ENCODE data around the gene DPEP2NB. TPM values are rescaled to one million over a fixed set of nuclear protein-coding genes. Genes with fewer than 3 reads are reported as not detected.
"Not testable (repeated sequence)": the region's sequence is repeated elsewhere in the genome, so short reads cannot be mapped to it uniquely, and the experiment has no call there.

DPEP2NB gene
- total RNA-seq, 2 experiments from 2014 or later = not detected

DNA sequence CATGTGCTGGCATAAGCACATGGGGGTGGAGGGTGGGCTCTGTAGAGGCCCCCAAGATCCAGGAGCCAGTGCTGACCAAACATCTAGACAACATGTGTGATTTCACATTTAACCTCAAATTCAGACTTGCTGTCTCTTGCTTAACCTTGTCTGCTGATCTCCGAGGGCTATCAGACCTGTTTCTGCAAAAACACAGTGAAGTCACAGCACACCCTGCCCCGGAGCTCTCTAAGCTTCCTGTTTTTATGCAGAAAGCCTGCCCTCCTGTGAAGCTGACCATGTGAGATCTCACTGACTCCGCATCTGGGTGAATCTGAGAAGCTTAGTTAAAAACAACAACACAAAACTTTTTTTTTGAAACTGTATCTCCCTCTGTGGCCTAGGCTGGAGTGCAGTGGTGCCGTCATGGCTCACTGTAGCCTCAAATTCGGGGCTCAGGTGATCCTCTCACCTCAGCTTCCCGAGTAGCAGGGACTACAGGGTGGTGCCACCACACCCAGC lies 9.9 kb downstream of the DPEP2NB start:
- Mint-ChIP-seq H3K27me3 (no peaks in the 10 kb centered on the region), H3K4me1 (ENCODE audit: low read depth) (peaks cover 24% of the 10 kb centered on the region), H3K9me3 (no peaks in the 10 kb centered on the region), H3K4me3 (no peak overlapping the region), H3K36me3 (ENCODE audit: low read depth) (no peaks in the 10 kb centered on the region), H3K27ac (peak overlapping the region; percentile 95)
- CTCF ChIA-PET = interaction anchor here (0.7 to 2.7 kb wide), 3 partner anchors 12 to 224 kb away, joined by 3 to 16 read pairs (median 6); no protein-coding TSS in a partner anchor
- TF ChIP-seq, protein P1, sequence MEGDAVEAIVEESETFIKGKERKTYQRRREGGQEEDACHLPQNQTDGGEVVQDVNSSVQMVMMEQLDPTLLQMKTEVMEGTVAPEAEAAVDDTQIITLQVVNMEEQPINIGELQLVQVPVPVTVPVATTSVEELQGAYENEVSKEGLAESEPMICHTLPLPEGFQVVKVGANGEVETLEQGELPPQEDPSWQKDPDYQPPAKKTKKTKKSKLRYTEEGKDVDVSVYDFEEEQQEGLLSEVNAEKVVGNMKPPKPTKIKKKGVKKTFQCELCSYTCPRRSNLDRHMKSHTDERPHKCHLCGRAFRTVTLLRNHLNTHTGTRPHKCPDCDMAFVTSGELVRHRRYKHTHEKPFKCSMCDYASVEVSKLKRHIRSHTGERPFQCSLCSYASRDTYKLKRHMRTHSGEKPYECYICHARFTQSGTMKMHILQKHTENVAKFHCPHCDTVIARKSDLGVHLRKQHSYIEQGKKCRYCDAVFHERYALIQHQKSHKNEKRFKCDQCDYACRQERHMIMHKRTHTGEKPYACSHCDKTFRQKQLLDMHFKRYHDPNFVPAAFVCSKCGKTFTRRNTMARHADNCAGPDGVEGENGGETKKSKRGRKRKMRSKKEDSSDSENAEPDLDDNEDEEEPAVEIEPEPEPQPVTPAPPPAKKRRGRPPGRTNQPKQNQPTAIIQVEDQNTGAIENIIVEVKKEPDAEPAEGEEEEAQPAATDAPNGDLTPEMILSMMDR (IDR thresholded peaks at IDR 0.05) = no peak
- ATAC-seq (peak; percentile 77), DNase-seq (peak; percentile 44)
- intact Hi-C loops (cut with micrococcal nuclease) = no loop called here
- POLR2A ChIA-PET = interaction anchor here (0.6 to 3.1 kb wide), 5 partner anchors 10 to 74 kb away, joined by 3 to 23 read pairs (median 3); partner anchors contain the start of genes DDX28 and DUS2

DNA sequence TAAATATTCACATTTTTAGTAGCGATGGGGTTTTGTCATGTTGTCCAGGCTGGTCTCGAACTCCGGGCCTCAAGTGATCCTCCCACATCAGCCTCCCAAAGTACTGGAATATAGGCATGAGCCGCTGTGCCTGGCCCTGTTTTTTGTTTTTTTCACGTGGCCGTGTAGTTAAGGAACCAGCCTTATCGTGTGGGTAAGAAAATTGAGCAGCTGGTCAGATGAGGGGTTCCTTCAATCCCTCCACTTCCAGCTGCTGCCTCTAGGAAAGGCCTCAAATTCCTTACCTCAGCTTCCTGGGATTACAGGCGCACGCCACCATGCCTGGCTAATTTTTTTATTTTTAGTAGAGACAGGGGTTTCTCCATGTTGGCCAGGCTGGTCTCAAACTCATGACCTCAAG lies 10.5 kb downstream of the DPEP2NB start:
- H3K4me1 Mint-ChIP-seq (ENCODE audit: low read depth) = peaks cover 29% of the 10 kb centered on the region
- H3K27ac Mint-ChIP-seq = peak overlapping the region; percentile 95
- ChIA-PET POLR2A (interaction anchor here (0.9 to 3.1 kb wide), 4 partner anchors 8 to 17 kb away, joined by 3 to 23 read pairs (median 5); partner anchors contain the start of genes DDX28 and DUS2), CTCF (interaction anchor here (0.7 to 2.7 kb wide), 5 partner anchors 11 to 225 kb away, joined by 3 to 16 read pairs (median 6); no protein-coding TSS in a partner anchor)
- no peak overlapping the region for H3K4me3 Mint-ChIP-seq
- no peaks in the 10 kb centered on the region for H3K27me3 Mint-ChIP-seq
- no peaks in the 10 kb centered on the region for H3K36me3 Mint-ChIP-seq (ENCODE audit: low read depth)
- no peak for DNase-seq
- ATAC-seq = no peak
- intact Hi-C loops (cut with micrococcal nuclease) = no loop called here
- no peaks in the 10 kb centered on the region for H3K9me3 Mint-ChIP-seq
- TF ChIP-seq, protein P1 (IDR thresholded peaks at IDR 0.05) = no peak

DNA sequence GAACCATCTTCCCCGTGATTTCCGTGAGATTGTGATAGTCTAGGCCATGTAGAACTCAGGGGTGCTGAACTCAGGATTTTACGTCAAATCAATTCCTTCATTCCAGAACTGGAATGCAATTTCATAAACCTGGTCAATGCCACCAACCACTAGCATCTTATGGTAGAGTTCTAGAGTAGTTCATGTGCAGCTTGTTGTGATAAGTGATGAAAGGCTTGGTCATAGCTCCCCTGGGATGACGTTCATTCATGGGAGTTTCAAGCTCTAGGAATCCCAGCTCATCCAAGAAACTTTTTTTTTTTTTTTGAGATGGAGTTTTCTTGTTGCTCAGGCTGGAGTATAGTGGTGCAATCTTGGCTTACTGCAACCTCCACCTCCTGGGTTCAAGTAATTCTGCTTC lies 12.7 kb downstream of the DPEP2NB start:
- no peaks in the 10 kb centered on the region for H3K9me3 Mint-ChIP-seq
- peaks cover 3% of the 10 kb centered on the region for H3K36me3 Mint-ChIP-seq (ENCODE audit: low read depth)
- ChIA-PET POLR2A (interaction anchor here (1.0 to 2.0 kb wide), 4 partner anchors 10 to 34 kb away, joined by 4 to 7 read pairs (median 4); partner anchors contain the start of genes DDX28 and DUS2), CTCF (interaction anchor here (0.6 to 2.0 kb wide), 7 partner anchors 9 to 225 kb away, joined by 3 to 7 read pairs (median 5); no protein-coding TSS in a partner anchor)
- no peak for ATAC-seq
- TF ChIP-seq, protein P1 (IDR thresholded peaks at IDR 0.05) = no peak
- H3K27me3 Mint-ChIP-seq = no peaks in the 10 kb centered on the region
- DNase-seq = no peak
- peaks cover 47% of the 10 kb centered on the region for H3K4me1 Mint-ChIP-seq (ENCODE audit: low read depth)
- intact Hi-C loops (cut with micrococcal nuclease) = no loop called here
- H3K27ac Mint-ChIP-seq = no peak overlapping the region
- H3K4me3 Mint-ChIP-seq = no peak overlapping the region

DNA sequence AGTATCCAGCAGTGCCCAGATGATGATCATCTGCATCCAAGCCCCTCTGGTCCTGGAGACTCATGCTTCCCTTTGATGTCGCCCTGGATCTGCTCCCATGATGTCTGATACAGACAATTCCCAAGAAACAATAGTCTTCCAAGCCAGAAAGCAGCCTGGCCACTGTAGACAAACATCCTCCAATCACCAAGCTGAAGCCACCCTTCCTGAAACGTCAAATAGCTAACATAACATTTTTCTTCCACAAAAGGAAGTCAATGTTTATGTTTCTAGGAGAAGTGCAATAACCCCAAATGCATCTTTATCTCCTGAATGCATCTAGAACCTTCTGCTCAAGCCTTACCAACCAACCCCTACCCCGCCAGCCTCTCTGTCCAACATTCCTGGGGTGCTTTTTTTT lies 15.3 kb downstream of the DPEP2NB start:
- DNase-seq (no peak), ATAC-seq (no peak)
- Mint-ChIP-seq H3K27me3 (no peaks in the 10 kb centered on the region), H3K27ac (peak overlapping the region; percentile 82), H3K9me3 (no peaks in the 10 kb centered on the region), H3K36me3 (ENCODE audit: low read depth) (peaks cover 5% of the 10 kb centered on the region), H3K4me3 (no peak overlapping the region), H3K4me1 (ENCODE audit: low read depth) (peaks cover 53% of the 10 kb centered on the region)
- ChIA-PET CTCF (interaction anchor here (0.6 to 1.0 kb wide), 3 partner anchors 8 to 488 kb away, joined by 3 to 4 read pairs (median 3); no protein-coding TSS in a partner anchor), POLR2A (interaction anchor here (0.8 to 1.4 kb wide), 6 partner anchors 9 to 23 kb away, joined by 3 to 4 read pairs (median 3); partner anchors contain the start of gene DUS2)
- TF ChIP-seq, protein P1 (IDR thresholded peaks at IDR 0.05) = no peak
- intact Hi-C loops (cut with micrococcal nuclease) = no loop called here

DNA sequence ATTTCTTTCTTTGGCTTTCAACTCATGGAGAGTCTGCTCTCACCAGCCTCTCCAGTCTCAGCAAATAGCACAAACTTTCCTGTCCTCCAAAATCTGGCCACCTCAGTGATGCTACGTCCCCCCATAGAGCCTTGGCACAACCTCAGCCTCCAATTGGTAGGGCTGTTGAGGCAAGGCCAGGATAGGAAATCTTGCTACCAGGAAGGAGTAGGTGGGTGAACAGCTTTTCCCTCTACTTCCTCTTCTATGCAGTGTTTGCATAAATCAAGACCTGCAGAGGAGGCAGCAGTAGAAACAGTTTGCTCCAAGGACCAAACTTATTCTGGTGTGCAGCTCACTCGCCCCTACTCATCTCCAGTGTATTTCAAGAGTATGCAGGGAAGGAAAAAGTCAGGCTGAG lies 15.7 kb downstream of the DPEP2NB start:
- peak overlapping the region; percentile 82 for H3K27ac Mint-ChIP-seq
- H3K4me3 Mint-ChIP-seq = peak overlapping the region; percentile 63
- POLR2A ChIA-PET = interaction anchor here (0.8 to 1.5 kb wide), 7 partner anchors 9 to 64 kb away, joined by 3 to 5 read pairs (median 3); partner anchors contain the start of genes DUS2 and PSMB10
- ATAC-seq (peak; percentile 7), DNase-seq (no peak)
- CTCF ChIA-PET = interaction anchor here (1.0 to 2.9 kb wide), 3 partner anchors 9 to 23 kb away, joined by 3 to 8 read pairs (median 3); partner anchors contain the start of genes DDX28 and DUS2
- no peaks in the 10 kb centered on the region for H3K9me3 Mint-ChIP-seq
- TF ChIP-seq, protein P1 (IDR thresholded peaks at IDR 0.05) = no peak
- H3K4me1 Mint-ChIP-seq (ENCODE audit: low read depth) = peaks cover 53% of the 10 kb centered on the region
- H3K36me3 Mint-ChIP-seq (ENCODE audit: low read depth) = peaks cover 5% of the 10 kb centered on the region
- intact Hi-C loops (cut with micrococcal nuclease) = no loop called here
- H3K27me3 Mint-ChIP-seq = no peaks in the 10 kb centered on the region

DNA sequence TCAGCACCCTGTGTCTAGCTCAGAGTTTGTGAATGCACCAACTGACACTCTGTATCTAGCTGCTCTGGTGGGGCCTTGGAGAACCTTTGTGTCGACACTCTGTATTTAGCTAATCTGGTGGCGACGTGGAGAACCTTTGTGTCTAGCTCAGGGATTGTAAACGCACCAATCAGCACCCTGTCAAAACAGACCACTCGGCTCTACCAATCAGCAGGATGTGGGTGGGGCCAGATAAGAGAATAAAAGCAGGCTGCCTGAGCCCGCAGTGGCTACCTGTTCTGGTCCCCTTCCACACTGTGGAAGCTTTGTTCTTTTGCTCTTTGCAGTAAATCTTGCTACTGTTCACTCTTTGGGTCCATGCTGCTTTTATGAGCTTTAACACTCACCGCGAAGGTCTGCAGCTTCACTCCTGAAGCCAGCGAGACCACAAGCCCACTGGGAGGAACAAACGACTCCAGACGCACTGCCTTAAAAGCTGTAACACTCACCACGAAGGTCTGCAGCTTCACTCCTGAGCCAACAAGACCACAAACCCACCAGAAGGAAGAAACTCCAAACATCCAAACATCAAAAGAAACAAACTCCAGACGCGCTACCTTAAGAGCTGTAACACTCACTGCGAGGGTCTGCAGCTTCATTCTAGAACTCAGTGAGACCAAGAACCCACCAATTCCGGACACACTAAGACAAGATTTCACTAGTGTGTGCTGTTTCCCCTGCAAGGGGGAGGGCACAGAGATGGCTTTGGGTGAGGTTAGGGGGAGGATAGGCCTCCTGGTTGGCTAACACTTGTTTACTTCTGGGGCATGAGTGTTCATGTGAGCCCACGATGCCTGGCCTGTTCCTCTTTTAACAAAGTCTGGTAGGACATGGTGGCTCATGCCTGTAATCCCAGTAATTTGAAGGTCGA lies 16.7 kb downstream of the DPEP2NB start, which contains the start of gene DPEP2:
DPEP2 (minus strand) TSS at position 706 of the 910 bp plus-strand sequence. CDS start 6,272 bp downstream, outside the sequence.
- intact Hi-C loops (cut with micrococcal nuclease); H3K27me3 Mint-ChIP-seq; H3K9me3 Mint-ChIP-seq; H3K36me3 Mint-ChIP-seq (ENCODE audit: low read depth): not testable (repeated sequence)
- peak; percentile 84 for ATAC-seq
- H3K27ac Mint-ChIP-seq = peak within 1 kb of the TSS; percentile 82
- ChIA-PET CTCF (interaction anchor here (1.0 to 2.9 kb wide), 3 partner anchors 24 to 66 kb away, joined by 3 to 15 read pairs (median 8); partner anchors contain the start of genes DDX28 and DUS2), POLR2A (interaction anchor here (1.0 to 1.5 kb wide), 5 partner anchors 10 to 85 kb away, joined by 4 to 6 read pairs (median 5); partner anchors contain the start of genes DDX28, DUS2 and PSMB10)
- peak within 1 kb of the TSS; percentile 63 for H3K4me3 Mint-ChIP-seq
- peak; percentile 66 for DNase-seq
- H3K4me1 Mint-ChIP-seq (ENCODE audit: low read depth) = peaks cover 54% of the 10 kb centered on the region

All from activated CD8-positive, alpha-beta T cell treated with anti-CD3 and anti-CD28 coated beads for 36 hours (primary cell).